BE2C (cell line): Measurements from ENCODE around the gene POC1B.

Experiments
- DNase-seq: peaks from one replicate; pipeline ENCODE4 v3.0.0-alpha.2; 2020
- H3K27me3 ChIP-seq: fragments of 250-450 bp; sonication (Bioruptor Pico); 2 replicates; pipeline ENCODE4 v1.5.1; 2020; ENCODE audit warnings: mild to moderate bottlenecking
- H3K36me3 ChIP-seq: fragments of 250-450 bp; sonication (Bioruptor Pico); 2 replicates; pipeline ENCODE4 v1.5.1; 2020; ENCODE audit warnings: mild to moderate bottlenecking
- H3K4me1 ChIP-seq: fragments of 250-450 bp; sonication (Bioruptor Pico); 2 replicates; pipeline ENCODE4 v1.5.1; 2020
- H3K4me3 ChIP-seq: 2 replicates; pipeline ENCODE4 v1.5.1; 2011; ENCODE audit warnings: low read depth, low read length
- H3K9me3 ChIP-seq: fragments of 250-450 bp; sonication (Bioruptor Pico); 2 replicates; pipeline ENCODE4 v1.5.1; 2020
- CTCF ChIP-seq: IDR thresholded peaks from 2 replicates; pipeline ENCODE4 v1.5.1; 2012; ENCODE audit warnings: mild to moderate bottlenecking, low read depth, low read length

Gene POC1B

DNA sequence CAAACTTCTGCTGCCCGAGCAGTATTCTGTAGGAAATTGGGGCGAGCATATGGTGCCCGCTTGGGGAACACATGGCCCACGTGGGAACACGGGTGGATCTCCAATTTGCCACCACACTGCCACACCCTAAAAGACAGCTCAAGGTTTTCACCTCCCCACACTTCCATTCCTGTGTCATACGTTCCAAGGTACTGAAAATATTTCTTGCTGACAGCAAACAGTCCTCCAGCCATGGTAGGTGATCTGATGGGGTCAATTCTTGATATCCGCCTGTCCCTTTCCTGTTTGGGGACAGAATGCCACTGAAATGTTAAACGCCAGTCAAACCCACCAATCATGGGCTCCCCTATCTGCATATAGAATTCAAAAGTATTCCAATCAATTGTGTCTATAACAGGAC, 2.5 kb downstream of the POC1B start:
- peaks cover 5% of the 10 kb centered on the region for H3K36me3 ChIP-seq
- TF ChIP-seq CTCF: no peak
- DNase-seq: no peak
- H3K4me3 ChIP-seq: no peak overlapping the region
- no peaks in the 10 kb centered on the region for H3K27me3 ChIP-seq
- no peaks in the 10 kb centered on the region for H3K4me1 ChIP-seq
- no peaks in the 10 kb centered on the region for H3K9me3 ChIP-seq

GRCh38 chr12:89521364-89522223, 4.3 kb downstream of the POC1B start:
- H3K4me3 ChIP-seq: no peak overlapping the region
- no peak for TF ChIP-seq CTCF
- H3K36me3 ChIP-seq: peaks cover 5% of the 10 kb centered on the region
- no peaks in the 10 kb centered on the region for H3K4me1 ChIP-seq
- DNase-seq: no peak
- no peaks in the 10 kb centered on the region for H3K9me3 ChIP-seq
- no peaks in the 10 kb centered on the region for H3K27me3 ChIP-seq

- Histone ChIP-seq H3K4me1 (no peaks in the 10 kb centered on the region), H3K9me3 (no peaks in the 10 kb centered on the region), H3K36me3 (no peaks in the 10 kb centered on the region), H3K27me3 (no peaks in the 10 kb centered on the region), H3K4me3 (no peak overlapping the region)
- TF ChIP-seq CTCF: no peak
- no peak for DNase-seq
Measured at GRCh38 chr12:89517720-89518119, 8.1 kb downstream of the POC1B start.

DNA sequence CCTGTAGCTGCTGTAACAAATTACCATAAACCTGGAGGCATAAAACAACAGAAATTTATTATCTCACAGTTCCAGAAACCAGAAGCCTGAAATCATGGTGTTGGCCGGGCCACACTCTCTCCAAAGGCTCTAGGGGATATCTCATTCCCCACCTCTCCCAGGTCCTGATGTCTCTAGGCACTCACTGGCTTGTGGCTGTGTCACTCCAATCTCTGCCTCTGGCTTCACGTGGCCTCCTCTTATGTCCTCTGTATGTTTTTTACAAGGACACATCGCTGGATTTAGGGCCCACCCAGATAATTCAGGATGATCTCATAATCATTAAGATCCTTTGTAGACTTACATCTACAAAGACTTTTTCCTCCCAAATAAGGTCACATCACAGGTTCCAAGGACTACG, 9.2 kb downstream of the POC1B start:
- no peak for TF ChIP-seq CTCF
- Histone ChIP-seq H3K9me3 (no peaks in the 10 kb centered on the region), H3K27me3 (no peaks in the 10 kb centered on the region), H3K4me1 (no peaks in the 10 kb centered on the region), H3K36me3 (no peaks in the 10 kb centered on the region), H3K4me3 (no peak overlapping the region)
- no peak for DNase-seq

DNA sequence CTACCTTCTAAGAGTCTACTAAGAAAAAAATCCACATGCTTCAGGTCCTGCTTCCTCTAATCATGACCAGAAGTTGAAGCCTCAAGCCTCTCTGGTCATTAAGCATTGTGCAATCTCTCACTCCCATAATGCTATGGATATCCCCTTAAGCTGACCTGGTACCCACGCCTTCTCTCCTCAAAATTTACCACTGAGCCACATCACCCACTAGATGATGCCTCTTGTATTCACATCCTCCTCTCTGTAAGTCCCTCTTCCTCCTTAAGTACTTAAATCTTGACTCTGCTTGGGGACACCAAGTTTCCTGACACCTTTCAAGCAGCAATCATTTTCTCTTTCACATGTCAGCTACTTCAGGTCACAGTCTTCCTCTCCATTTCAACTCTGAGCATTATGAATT, 11.1 kb downstream of the POC1B start:
- no peaks in the 10 kb centered on the region for H3K27me3 ChIP-seq
- H3K36me3 ChIP-seq: no peaks in the 10 kb centered on the region
- H3K4me3 ChIP-seq: no peak overlapping the region
- no peaks in the 10 kb centered on the region for H3K9me3 ChIP-seq
- H3K4me1 ChIP-seq: no peaks in the 10 kb centered on the region
- no peak for TF ChIP-seq CTCF
- DNase-seq: no peak

DNA sequence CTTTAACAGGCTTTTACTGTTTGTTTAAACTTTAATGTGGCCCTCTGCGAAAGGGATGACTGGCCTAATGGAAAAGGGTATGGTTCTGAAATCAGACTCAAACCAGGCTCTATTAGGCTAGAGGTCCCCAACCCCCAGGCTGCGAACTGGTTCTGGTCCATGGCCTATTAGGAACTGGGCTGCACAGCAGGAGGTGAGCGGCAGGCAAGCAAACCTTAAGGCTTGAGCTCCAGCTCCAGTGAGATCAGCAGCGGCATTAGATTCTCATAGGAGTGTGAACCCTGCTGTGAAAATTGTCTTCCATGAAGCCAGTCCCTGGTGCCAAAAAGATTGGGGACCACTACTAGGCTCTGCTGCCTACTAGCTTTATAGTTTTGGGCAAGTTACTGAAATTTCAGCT, 12.3 kb downstream of the POC1B start:
- Histone ChIP-seq H3K27me3 (no peaks in the 10 kb centered on the region), H3K9me3 (no peaks in the 10 kb centered on the region), H3K4me1 (no peaks in the 10 kb centered on the region), H3K36me3 (no peaks in the 10 kb centered on the region), H3K4me3 (no peak overlapping the region)
- no peak for TF ChIP-seq CTCF
- no peak for DNase-seq
